HG03045 (cell line): ENCODE results near the gene RAI1.

Experiments
- ATAC-seq: cut with Tn5 transposase; IDR thresholded peaks from one replicate; pipeline ENCODE4 v1.9.1; 2021; ENCODE audit warnings: mild to moderate bottlenecking, moderate library complexity; ENCODE audit not compliant: unreplicated experiment

The RAI1 gene

GRCh38 chr17:17856386-17856785 lies 175.1 kb downstream of the RAI1 start:
- ATAC-seq = no peak

GRCh38 chr17:17857496-17857895 lies 176.2 kb downstream of the RAI1 start:
- ATAC-seq = no peak

DNA sequence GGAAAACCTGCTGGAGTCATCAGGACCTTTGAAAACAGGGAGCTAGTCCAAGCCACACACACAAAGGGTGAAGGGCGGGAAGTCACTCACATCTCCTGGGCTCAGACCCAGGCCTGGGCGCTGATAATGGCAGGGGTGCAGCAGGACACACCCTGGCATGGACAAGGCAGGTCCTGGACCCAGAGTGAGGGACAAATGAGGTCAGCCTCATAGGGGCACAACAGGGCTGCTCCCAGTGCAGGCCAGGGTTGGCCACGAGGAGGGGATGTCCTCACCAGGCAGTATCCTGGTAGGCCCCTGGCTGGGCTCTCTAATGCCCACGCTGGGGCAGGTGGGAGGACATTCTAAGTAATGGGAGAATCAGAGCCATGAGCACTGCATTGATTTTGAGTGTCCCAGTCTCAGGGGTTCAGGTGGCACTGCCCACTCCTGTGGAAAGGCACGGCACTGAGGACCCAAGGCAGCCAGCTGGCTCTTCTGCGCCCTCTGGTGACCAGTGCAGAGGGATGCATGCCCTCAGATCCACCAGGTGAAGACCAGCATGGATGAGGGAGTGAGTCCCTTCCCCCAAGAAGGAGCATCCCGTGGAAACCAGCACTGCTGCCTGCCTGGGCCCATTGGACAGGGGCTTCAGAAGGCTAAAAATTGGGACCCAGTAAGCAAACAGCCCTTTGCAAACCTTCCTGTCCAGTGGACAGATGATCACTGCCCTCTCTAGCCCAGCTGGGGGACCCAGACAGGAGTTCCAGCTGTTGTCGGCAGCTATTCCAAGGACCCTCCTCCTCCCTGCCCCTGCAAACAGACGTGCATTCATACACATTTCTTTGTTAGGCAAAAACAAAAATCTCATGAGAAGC lies 178.9 kb downstream of the RAI1 start:
- no peak for ATAC-seq

DNA sequence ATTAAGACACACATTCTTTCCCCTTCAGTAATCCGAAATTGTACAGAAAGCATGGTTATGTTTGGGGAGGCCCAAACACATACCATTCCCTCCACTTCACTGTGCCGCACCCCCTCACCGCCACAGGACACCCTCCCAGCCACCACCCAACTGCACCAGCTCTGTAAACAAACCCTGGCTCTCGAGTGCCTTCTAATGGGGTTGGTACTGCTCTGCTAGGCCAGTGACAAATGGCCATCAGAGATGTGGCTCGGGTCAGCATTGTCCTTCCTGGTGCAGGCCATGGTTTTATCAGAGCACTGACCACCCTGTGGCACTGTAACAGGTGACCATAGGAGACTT lies 179.5 kb downstream of the RAI1 start:
- ATAC-seq = no peak
